AG04450 (cell line): ENCODE measurements around the gene ACSS2. TPM values are rescaled to one million over a fixed set of nuclear protein-coding genes. Genes with fewer than 3 reads are reported as not detected.

ENCODE experiments used
- CTCF ChIA-PET: fragments of 300-600, 350-600 bp; formaldehyde crosslinking; extraction: SDS; loops from one replicate; lab custom pipeline; 2022; ENCODE audit warnings: antibody characterized with exemption, inconsistent platforms; lab: Charles Lee
- POLR2A ChIA-PET: fragments of 350-600 bp; formaldehyde crosslinking; extraction: SDS; loops from one replicate; lab custom pipeline; 2021; ENCODE audit warnings: antibody characterized with exemption, inconsistent platforms; lab: Yijun Ruan, JAX
- DNase-seq: peaks from one replicate; pipeline ENCODE4 v3.0.0-alpha.2; 2011; ENCODE audit warnings: low read depth, low spot score
- H3K27ac ChIP-seq: one replicate; pipeline ENCODE4 v1.5.1; 2012; ENCODE audit warnings: low read depth, low read length, control low read depth
- H3K27me3 ChIP-seq: one replicate; pipeline ENCODE4 v1.6.0; 2012; ENCODE audit warnings: low read length; ENCODE audit not compliant: control insufficient read depth, insufficient read depth
- H3K4me3 ChIP-seq: 2 replicates; pipeline ENCODE4 v1.5.1; 2011; ENCODE audit warnings: mild to moderate bottlenecking, low read depth, low read length, control low read depth
- H3K9me3 ChIP-seq: 2 replicates; pipeline ENCODE4 v1.5.1; 2012; ENCODE audit warnings: low read length; ENCODE audit not compliant: control insufficient read depth, insufficient read depth
- CTCF ChIP-seq: IDR thresholded peaks from 2 replicates; pipeline ENCODE4 v1.5.1; 2011; ENCODE audit warnings: low read depth, low read length, control low read depth, inconsistent platforms
- polyA plus RNA-seq: library from polyadenylated mRNA; depleted of rRNA; stranded (reverse); fragments of >200 nt; gene quantifications from 2 replicates; pipeline ENCODE4 v1.2.3, GENCODE V29; 2011

ACSS2 gene
- polyA plus RNA-seq, 1 experiment, result 37.3 TPM

GRCh38 chr20:34904202-34904621, 27.8 kb downstream of the ACSS2 start:
- TF ChIP-seq CTCF, result no peak
- POLR2A ChIA-PET, result interaction anchor here (0.7 kb wide), 2 partner anchors 28 to 124 kb away, joined by 9 to 11 read pairs; no protein-coding TSS in a partner anchor
- H3K27me3 ChIP-seq, result no peaks in the 10 kb centered on the region
- no peak overlapping the region for H3K4me3 ChIP-seq
- CTCF ChIA-PET, result no interaction called here
- no peaks in the 10 kb centered on the region for H3K9me3 ChIP-seq
- no peak for DNase-seq
- H3K27ac ChIP-seq, result no peak overlapping the region

- POLR2A ChIA-PET, result no interaction called here
Measured at GRCh38 chr20:34907616-34908469, 31.4 kb downstream of the ACSS2 start.

GRCh38 chr20:34915131-34915530, 38.7 kb downstream of the ACSS2 start:
- CTCF ChIA-PET, result no interaction called here
- H3K27me3 ChIP-seq, result no peaks in the 10 kb centered on the region
- no peaks in the 10 kb centered on the region for H3K9me3 ChIP-seq
- TF ChIP-seq CTCF, result no peak
- no peak overlapping the region for H3K27ac ChIP-seq
- no peak overlapping the region for H3K4me3 ChIP-seq
- DNase-seq, result no peak
- POLR2A ChIA-PET, result no interaction called here

More at GRCh38 chr20:34907616-34908469, 31.4 kb downstream of the ACSS2 start:
- TF ChIP-seq CTCF, result no peak
- H3K9me3 ChIP-seq, result no peaks in the 10 kb centered on the region
- no peaks in the 10 kb centered on the region for H3K27me3 ChIP-seq
- DNase-seq, result peak; percentile 61
- peak overlapping the region; percentile 50 for H3K27ac ChIP-seq
- no peak overlapping the region for H3K4me3 ChIP-seq
- CTCF ChIA-PET, result interaction anchor here (0.5 kb wide), 1 partner anchor 189 kb away, joined by 6 read pairs; no protein-coding TSS in a partner anchor

- no peaks in the 10 kb centered on the region for H3K27me3 ChIP-seq
- H3K9me3 ChIP-seq, result no peaks in the 10 kb centered on the region
- POLR2A ChIA-PET, result no interaction called here
- no peak for DNase-seq
- H3K27ac ChIP-seq, result no peak overlapping the region
- CTCF ChIA-PET, result interaction anchor here (0.6 kb wide), 1 partner anchor 84 kb away, joined by 3 read pairs; no protein-coding TSS in a partner anchor
- no peak overlapping the region for H3K4me3 ChIP-seq
- no peak for TF ChIP-seq CTCF
Measured at GRCh38 chr20:34915749-34916455, 39.5 kb downstream of the ACSS2 start.
